OCI-LY1 (cell line): Measurements from ENCODE around the gene DCST2.

Experiments
- H2AFZ ChIP-seq: fragments of 200-600 bp; sonication (generic), shearing (Covaris generic); 2 replicates; pipeline ENCODE4 v1.6.0; 2014; ENCODE audit warnings: antibody characterized with exemption, mild to moderate bottlenecking, low read length
- H3F3A ChIP-seq: fragments of 200-600 bp; sonication (generic), shearing (Covaris generic); 2 replicates; pipeline ENCODE4 v1.6.0; 2014; ENCODE audit warnings: mild to moderate bottlenecking, antibody characterized with exemption, low read length, moderate library complexity; ENCODE audit not compliant: insufficient read depth
- H3K27ac ChIP-seq: fragments of 200-600 bp; sonication (generic); 2 replicates; pipeline ENCODE4 v1.5.1; 2014; ENCODE audit warnings: low read length, mixed run types, mild to moderate bottlenecking, low read depth; ENCODE audit not compliant: poor library complexity, severe bottlenecking
- H3K27me3 ChIP-seq: fragments of 200-600 bp; sonication (generic); 2 replicates; pipeline ENCODE4 v1.6.0; 2014; ENCODE audit warnings: antibody characterized with exemption, mild to moderate bottlenecking, low read length, moderate library complexity; ENCODE audit not compliant: insufficient read depth
- H3K36me3 ChIP-seq: fragments of 200-600 bp; sonication (generic); 2 replicates; pipeline ENCODE4 v1.6.1; 2014; ENCODE audit warnings: mild to moderate bottlenecking, antibody characterized with exemption, low read length, moderate library complexity, mixed read lengths; ENCODE audit not compliant: insufficient read depth
- H3K4me1 ChIP-seq: fragments of 200-600 bp; sonication (generic); 2 replicates; pipeline ENCODE4 v1.5.1; 2014; ENCODE audit warnings: mild to moderate bottlenecking, low read length, moderate library complexity; ENCODE audit not compliant: insufficient read depth, severe bottlenecking
- H3K4me2 ChIP-seq: fragments of 200-600 bp; sonication (generic), shearing (Covaris generic); 2 replicates; pipeline ENCODE4 v1.6.1; 2014; ENCODE audit warnings: low read length
- H3K4me3 ChIP-seq: fragments of 200-600 bp; sonication (generic); 2 replicates; pipeline ENCODE4 v1.5.1; 2014; ENCODE audit warnings: low read length, low read depth, mild to moderate bottlenecking, mixed read lengths; ENCODE audit not compliant: poor library complexity, severe bottlenecking
- H3K79me2 ChIP-seq: fragments of 200-600 bp; shearing (Covaris generic); 2 replicates; pipeline ENCODE4 v1.6.1; 2016; ENCODE audit warnings: mixed run types, low read length, mixed read lengths; ENCODE audit not compliant: insufficient read depth
- H3K9ac ChIP-seq: fragments of 200-600 bp; sonication (generic), shearing (Covaris generic); 2 replicates; pipeline ENCODE4 v1.6.1; 2014; ENCODE audit warnings: mild to moderate bottlenecking, low read length, mixed read lengths
- H3K9me2 ChIP-seq: fragments of 200-600 bp; sonication (generic), shearing (Covaris generic); 2 replicates; pipeline ENCODE4 v1.6.1; 2014; ENCODE audit warnings: low read depth, mild to moderate bottlenecking, low read length, mixed read lengths
- H3K9me3 ChIP-seq: fragments of 200-600 bp; shearing (Covaris generic); 2 replicates; pipeline ENCODE4 v1.6.1; 2014; ENCODE audit warnings: low read length, mixed read lengths
- H4K20me1 ChIP-seq: fragments of 200-600 bp; sonication (generic), shearing (Covaris generic); 2 replicates; pipeline ENCODE4 v1.6.0; 2016; ENCODE audit warnings: mild to moderate bottlenecking, low read length; ENCODE audit not compliant: insufficient read depth
- CTCF ChIP-seq: fragments of 200-600 bp; sonication (generic), shearing (Covaris generic); IDR thresholded peaks from 2 replicates; pipeline ENCODE4 v1.5.1; 2017; ENCODE audit warnings: mild to moderate bottlenecking, antibody characterized with exemption, low read length, moderate library complexity, mixed read lengths
- EZH2 ChIP-seq: fragments of 200-600 bp; sonication (generic), shearing (Covaris generic); IDR thresholded peaks from 2 replicates; pipeline ENCODE4 v1.8.0; 2017; ENCODE audit warnings: borderline replicate concordance, mixed run types, mild to moderate bottlenecking, antibody characterized with exemption, low read length, moderate library complexity, mixed read lengths

The DCST2 gene

GRCh38 chr1:155015527-155016230 is 17.9 kb downstream of the DCST2 start:
- no peak overlapping the region for H3K27ac ChIP-seq
- H3K9me3 ChIP-seq, result no peaks in the 10 kb centered on the region
- peaks cover 4% of the 10 kb centered on the region for H3K36me3 ChIP-seq
- H2AFZ ChIP-seq, result no peak overlapping the region
- peaks cover 20% of the 10 kb centered on the region for H3K4me1 ChIP-seq
- no peaks in the 10 kb centered on the region for H3K27me3 ChIP-seq
- no peaks in the 10 kb centered on the region for H3F3A ChIP-seq
- H3K9ac ChIP-seq, result no peak overlapping the region
- no peak for TF ChIP-seq CTCF
- TF ChIP-seq EZH2, result no peak
- no peaks in the 10 kb centered on the region for H4K20me1 ChIP-seq
- H3K79me2 ChIP-seq, result no peaks in the 10 kb centered on the region
- H3K9me2 ChIP-seq, result no peaks in the 10 kb centered on the region
- H3K4me3 ChIP-seq, result no peak overlapping the region
- H3K4me2 ChIP-seq, result no peak overlapping the region

DNA sequence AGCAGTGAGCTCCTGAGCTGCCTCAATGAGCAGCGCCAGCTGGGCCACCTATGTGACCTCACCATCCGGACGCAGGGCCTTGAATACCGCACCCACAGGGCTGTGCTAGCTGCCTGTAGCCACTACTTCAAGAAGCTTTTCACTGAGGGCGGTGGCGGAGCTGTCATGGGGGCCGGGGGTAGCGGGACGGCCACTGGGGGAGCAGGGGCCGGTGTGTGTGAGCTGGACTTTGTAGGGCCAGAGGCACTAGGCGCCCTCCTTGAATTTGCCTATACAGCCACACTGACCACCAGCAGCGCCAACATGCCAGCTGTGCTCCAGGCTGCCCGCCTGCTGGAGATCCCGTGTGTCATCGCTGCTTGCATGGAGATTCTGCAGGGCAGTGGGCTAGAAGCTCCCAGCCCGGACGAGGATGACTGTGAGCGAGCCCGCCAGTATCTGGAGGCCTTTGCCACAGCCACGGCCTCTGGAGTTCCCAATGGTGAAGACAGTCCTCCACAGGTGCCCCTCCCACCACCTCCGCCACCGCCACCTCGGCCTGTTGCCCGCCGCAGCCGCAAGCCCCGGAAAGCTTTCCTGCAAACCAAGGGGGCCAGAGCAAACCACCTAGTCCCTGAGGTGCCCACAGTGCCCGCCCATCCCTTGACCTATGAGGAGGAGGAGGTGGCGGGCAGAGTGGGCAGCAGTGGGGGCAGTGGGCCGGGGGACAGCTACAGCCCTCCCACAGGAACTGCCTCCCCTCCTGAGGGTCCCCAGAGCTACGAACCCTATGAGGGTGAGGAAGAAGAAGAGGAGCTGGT is 18.7 kb downstream of the DCST2 start:
- Histone ChIP-seq H2AFZ (no peak overlapping the region), H3K27me3 (no peaks in the 10 kb centered on the region), H3F3A (no peaks in the 10 kb centered on the region), H3K9ac (no peak overlapping the region), H3K9me2 (no peaks in the 10 kb centered on the region), H3K4me1 (peaks cover 20% of the 10 kb centered on the region), H3K9me3 (no peaks in the 10 kb centered on the region), H4K20me1 (no peaks in the 10 kb centered on the region), H3K27ac (no peak overlapping the region), H3K36me3 (peaks cover 4% of the 10 kb centered on the region), H3K4me3 (no peak overlapping the region), H3K79me2 (no peaks in the 10 kb centered on the region), H3K4me2 (no peak overlapping the region)
- TF ChIP-seq CTCF, result no peak
- no peak for TF ChIP-seq EZH2

- Histone ChIP-seq H3K4me2 (no peak overlapping the region), H3K79me2 (no peaks in the 10 kb centered on the region), H3K9ac (no peak overlapping the region), H4K20me1 (no peaks in the 10 kb centered on the region), H3K9me3 (no peaks in the 10 kb centered on the region), H3K4me1 (peaks cover 20% of the 10 kb centered on the region), H3K27ac (no peak overlapping the region), H3K36me3 (peaks cover 4% of the 10 kb centered on the region), H2AFZ (no peak overlapping the region), H3F3A (no peaks in the 10 kb centered on the region), H3K4me3 (no peak overlapping the region), H3K27me3 (no peaks in the 10 kb centered on the region), H3K9me2 (no peaks in the 10 kb centered on the region)
- TF ChIP-seq CTCF (no peak), EZH2 (no peak)
These were observed 19.9 kb downstream of the DCST2 start for GRCh38 chr1:155013632-155014031.
